HG03135 (cell line): ENCODE results near the gene RCVRN.
"Not testable (repeated sequence)": the region's sequence is repeated elsewhere in the genome, so short reads cannot be mapped to it uniquely, and the experiment has no call there.

ENCODE experiments used
- ATAC-seq: cut with Tn5 transposase; IDR thresholded peaks from one replicate; pipeline ENCODE4 v1.9.1; 2021; ENCODE audit warnings: mild to moderate bottlenecking, moderate library complexity; ENCODE audit not compliant: unreplicated experiment

Gene RCVRN

DNA sequence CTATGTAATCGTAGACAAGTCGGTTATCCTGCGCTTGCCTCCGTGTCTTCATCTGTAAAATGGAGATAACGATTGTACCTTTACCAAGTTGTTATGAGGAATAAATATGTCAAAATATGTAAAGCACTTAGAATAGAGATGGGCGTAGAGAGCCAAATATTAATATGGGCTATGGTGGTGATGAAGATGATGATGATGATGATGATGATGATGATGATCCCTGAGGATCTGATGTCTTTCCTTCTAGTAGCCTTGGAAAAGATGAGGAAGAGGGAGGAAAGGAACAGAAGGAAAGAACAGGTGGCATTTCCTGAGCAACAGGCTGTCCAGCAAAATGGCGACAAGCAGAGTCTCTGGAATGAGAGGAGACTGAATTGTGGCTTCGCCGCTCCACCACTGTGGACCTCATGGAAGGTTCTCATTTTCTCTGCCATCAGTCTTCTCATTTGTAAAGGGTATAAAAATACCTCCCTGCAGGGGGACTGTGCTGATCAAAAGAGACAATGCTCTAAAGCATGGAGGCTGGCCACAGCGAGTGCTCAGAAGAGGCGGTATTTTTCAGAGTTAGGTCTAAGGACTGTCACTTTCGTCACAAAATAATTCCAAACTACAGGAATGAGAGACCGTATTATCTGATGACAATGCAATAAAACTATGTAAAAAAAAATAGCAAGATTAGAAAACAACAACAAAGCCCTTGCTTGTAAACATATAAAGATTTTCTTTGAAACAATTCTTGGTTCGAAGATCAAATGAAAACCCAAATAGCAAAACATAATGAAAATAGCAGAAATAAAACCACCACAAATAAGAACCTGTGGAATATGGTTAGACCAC lies 17.2 kb upstream of the RCVRN start:
- ATAC-seq = no peak

- not testable (repeated sequence) for ATAC-seq
Measured at GRCh38 chr17:9921216-9921615, 16.1 kb upstream of the RCVRN start.

- ATAC-seq = no peak
Measured at GRCh38 chr17:9918804-9919352, 13.8 kb upstream of the RCVRN start.

- ATAC-seq = no peak
Measured at GRCh38 chr17:9918352-9918751, 13.3 kb upstream of the RCVRN start.

GRCh38 chr17:9917801-9918200 lies 12.7 kb upstream of the RCVRN start:
- no peak for ATAC-seq

DNA sequence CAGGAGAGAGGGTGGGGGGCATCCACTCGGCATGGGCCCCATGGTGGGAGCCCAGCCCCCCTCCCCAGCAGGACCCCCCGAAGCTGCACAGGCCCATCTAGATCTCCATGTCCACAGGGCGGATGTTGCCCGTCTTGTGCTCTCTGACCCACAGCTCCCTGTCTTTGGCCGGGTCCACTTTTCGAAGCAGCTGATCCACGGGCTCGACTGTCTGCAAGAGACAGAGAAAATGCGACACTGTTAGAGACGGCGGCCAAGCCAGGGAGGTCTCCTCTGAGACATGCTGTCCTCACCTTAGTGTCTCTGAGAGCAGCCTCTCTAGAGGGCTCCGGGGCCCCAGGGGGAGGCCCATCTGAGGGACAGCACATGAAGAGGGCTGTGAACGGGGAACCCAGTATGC lies 12.1 kb upstream of the RCVRN start:
- no peak for ATAC-seq

DNA sequence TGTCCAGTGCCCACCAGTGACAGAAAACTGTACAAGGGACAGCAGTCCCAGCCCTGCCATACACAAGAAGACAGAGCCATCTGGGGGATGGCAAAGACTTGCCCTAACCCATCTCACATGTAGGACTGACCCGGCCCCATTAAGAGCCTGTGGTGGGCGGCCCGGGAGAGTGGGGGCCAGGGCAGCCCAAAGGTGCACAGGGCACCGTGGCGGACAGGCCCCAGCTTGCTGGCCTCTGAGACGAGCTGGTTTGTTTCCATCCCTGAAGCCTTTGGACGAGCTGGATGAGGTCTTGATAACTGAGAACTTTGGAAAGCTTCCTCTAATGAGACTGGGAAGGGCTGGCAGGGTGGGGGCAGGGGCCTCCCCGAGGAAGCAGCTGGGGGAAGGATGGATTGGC lies 11.0 kb upstream of the RCVRN start:
- ATAC-seq = no peak

DNA sequence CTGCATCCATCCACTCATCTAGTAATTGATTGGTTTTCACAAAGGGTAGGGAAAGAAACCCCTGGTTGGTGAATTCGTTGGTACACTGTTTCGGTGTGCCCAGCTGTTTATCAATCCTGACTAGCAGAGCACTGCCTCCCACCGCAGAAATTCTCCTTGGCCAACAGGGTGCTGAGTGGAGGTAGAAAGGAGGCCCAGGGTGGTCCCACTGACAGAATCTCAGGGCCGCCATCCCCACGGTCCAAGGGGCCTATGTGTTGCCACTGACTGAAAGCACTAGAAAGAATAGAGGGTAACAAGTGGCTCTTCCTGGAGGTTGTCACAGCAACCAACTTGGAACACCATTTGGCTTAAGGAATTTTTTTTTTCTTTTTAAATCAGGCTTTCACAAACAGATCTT lies 8.4 kb upstream of the RCVRN start:
- ATAC-seq = no peak

- ATAC-seq = no peak
Measured at GRCh38 chr17:9912121-9913099, 7.3 kb upstream of the RCVRN start.

DNA sequence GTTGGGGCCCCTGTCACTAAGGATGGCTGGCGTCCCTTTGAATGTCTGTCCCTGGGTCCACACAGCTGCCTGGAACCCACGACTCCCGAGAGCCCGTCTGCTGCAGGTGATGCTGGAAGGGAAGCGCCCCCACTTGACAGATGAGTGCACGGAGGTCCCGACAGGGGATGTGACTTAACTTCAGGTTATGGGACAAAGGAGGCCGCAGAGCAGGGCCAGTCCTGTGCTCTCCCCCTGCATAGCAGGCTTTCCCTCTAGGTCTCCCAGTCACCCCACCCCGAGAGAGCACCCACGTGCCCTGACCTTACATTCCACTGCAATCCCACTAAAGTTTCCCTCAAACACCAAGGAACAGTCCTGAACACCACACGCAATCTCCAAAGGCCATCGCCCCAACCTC lies 6.0 kb upstream of the RCVRN start:
- no peak for ATAC-seq

DNA sequence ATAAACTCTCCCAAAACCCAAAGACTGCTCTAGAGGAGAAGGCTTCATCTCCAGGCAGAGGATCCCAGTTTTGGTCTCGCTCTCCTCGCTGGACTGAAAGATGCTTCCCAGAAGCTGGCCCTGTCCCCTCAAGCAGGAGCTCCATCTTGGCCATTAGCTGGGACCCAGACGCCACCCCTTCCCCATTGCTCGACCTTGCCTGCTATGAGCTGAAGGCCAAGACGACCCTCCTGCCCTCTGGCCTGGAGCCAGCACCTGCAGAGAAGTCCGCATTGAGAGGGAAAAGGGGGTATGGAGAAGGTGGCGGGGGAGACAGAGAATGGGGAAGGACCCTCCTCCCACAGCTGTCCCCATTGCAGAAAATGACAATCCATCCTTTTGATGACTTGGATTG lies 3.6 kb upstream of the RCVRN start:
- no peak for ATAC-seq

GRCh38 chr17:9907883-9908648 lies 3.0 kb upstream of the RCVRN start:
- no peak for ATAC-seq

DNA sequence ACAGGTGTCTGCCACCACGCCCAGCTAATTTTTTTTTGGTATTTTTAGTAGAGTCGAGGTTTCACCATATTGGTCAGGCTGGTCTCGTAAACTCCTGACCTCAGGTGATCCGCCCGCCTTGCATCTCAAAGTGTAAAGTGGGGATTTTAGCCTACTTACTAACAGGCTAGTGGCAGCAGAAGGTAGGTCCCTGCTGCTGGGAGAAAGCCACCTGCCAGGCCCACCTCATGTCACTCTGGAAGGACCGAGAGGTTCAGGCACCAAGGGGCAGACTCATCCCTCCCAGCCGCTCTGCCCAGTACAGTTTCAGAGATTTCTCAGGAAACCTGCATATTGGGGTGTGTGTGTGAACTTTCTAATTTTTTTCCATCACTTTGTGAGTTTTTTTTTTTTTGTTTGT lies 2.1 kb upstream of the RCVRN start:
- ATAC-seq = no peak

- ATAC-seq = no peak
Measured at GRCh38 chr17:9906616-9907015, 1.5 kb upstream of the RCVRN start.

GRCh38 chr17:9905902-9906301 lies 831 bp upstream of the RCVRN start:
- ATAC-seq = peak; percentile 59

DNA sequence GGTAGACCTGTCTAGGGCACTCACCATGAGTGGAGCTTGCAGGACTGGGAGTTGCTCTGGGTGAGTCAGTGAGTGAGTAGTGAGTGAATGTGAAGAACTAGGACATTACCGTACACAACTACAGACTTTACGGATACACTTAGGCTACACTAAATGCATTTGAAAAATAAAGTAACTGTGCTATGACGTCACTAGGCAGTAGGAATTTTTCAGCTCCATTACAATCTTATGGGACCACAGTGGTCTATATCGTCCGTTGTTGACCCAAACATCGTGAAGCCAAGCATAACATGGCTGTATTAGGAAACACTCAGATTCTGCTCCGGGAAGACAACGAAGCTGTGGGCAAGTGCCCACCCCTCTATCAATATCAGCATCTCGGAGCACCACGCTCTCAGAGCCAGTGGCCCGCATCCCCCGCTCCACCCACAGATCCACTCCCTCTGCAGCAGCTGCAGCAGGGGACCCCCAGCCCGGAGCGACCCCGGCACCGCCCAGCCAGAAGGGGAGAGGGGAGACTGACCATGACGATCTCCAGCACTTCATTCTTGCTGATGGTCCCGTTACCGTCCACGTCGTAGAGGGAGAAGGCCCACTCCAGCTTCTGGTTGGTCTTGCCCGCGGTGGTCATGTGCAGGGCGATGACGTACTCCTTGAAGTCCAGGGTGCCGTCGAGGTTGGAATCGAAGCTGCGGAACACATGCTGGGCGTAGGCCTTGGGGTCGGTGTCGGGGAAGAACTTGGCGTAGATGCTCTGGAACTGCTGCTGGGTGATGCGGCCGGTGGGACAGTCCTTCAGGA lies 594 bp downstream of the RCVRN start:
- no peak for ATAC-seq

DNA sequence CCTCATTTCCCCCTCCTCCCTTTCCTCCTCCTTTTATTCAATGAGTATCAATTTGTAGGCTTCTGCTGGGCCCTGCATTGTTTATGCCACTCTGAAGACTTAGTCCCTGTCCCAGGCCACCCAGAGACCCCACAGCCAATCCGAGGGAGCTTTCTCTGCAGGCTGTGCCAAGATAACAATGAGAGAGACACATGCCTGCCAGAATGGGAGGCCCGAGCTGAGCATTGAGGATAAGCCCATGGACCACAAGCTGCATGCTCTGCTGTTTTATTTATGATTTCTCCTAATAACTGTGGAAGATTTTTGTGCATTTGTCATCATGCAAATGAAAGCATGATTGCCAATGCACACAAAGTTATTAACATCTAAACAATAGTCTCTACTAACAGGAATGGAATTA lies 3.0 kb downstream of the RCVRN start:
- ATAC-seq = no peak

DNA sequence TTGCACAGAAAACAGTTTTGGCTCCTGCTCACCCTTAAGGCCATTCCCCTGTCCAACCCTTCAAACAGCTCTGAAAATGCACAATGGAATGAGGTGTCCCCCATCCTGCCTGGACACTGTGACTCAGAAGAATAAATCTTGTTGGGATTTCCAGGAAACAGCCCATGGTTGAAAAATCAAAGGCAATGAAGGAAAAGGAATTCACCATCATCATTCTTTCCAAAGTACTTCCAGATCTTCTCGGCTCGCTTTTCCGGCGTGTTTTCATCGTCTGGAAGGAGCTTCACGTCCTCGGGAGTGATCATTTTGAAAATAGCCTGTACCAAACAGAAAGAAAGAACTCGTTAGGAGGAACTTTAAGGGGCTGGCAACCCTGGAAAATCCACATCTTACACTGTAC lies 4.3 kb downstream of the RCVRN start:
- ATAC-seq = no peak

DNA sequence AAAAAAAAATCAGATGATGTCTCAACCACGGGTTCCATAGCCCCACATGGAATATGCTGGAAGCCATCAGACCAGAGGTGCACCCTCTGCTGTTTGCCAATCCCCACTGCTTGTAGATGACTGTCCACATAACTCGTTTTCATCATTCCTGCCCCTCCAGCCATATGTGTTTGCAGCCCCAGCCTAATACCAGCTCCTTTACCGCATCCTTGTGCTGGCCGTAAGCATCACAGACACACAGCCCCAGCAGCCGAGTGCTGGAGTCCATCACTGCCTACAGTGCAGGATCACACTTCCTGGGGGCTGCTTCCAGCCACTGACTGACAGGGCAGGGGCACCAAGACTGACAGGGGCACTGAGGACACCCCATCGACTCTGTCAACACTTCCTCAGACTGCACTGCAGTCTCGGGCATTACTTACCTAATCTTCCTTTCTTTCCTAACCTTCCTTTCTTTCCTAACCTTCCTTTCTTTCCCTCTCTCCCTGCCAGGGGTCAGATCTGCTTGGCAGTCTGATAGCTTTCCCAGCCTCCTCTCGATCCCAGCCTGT lies 5.0 kb downstream of the RCVRN start:
- ATAC-seq = no peak
